GM06990 (cell line): ENCODE measurements around the gene ANTXR2.

Experiments used
- DNase-seq: peaks from one replicate; pipeline ENCODE4 v3.0.0-alpha.2; 2011; ENCODE audit not compliant: insufficient read length; ENCODE audit errors: extremely low read depth
- H3K27me3 ChIP-seq: replicated peaks from 2 replicates; pipeline ENCODE4 v1.6.0; 2011; ENCODE audit warnings: low read length; ENCODE audit not compliant: control insufficient read depth, insufficient read depth
- H3K36me3 ChIP-seq: 2 replicates; pipeline ENCODE4 v1.5.1; 2011; ENCODE audit warnings: low read length; ENCODE audit not compliant: control insufficient read depth, insufficient read depth
- H3K4me3 ChIP-seq: replicated peaks from 2 replicates; pipeline ENCODE4 v1.5.1; 2011; ENCODE audit warnings: low read depth, mild to moderate bottlenecking, control low read depth, low read length
- CTCF ChIP-seq: IDR thresholded peaks from 2 replicates; pipeline ENCODE4 v1.5.1; 2011; ENCODE audit warnings: low read length, control low read depth, mild to moderate bottlenecking, inconsistent platforms; ENCODE audit not compliant: insufficient read depth, poor library complexity, severe bottlenecking

Gene ANTXR2

GRCh38 chr4:80049813-80050534, 23.1 kb downstream of the ANTXR2 start:
- TF ChIP-seq CTCF = no peak
- H3K36me3 ChIP-seq = no peaks in the 10 kb centered on the region
- no peak for DNase-seq

GRCh38 chr4:80049402-80049801, 23.6 kb downstream of the ANTXR2 start:
- TF ChIP-seq CTCF = no peak
- DNase-seq = no peak

More at GRCh38 chr4:80049813-80050534, 23.1 kb downstream of the ANTXR2 start:
- H3K27me3 ChIP-seq = no peaks in the 10 kb centered on the region
- H3K4me3 ChIP-seq = no peak overlapping the region

GRCh38 chr4:80045786-80046185, 27.2 kb downstream of the ANTXR2 start:
- DNase-seq = no peak

More at GRCh38 chr4:80049402-80049801, 23.6 kb downstream of the ANTXR2 start:
- Histone ChIP-seq H3K27me3 (no peaks in the 10 kb centered on the region), H3K4me3 (no peak overlapping the region), H3K36me3 (no peaks in the 10 kb centered on the region)

GRCh38 chr4:80043541-80043940, 29.5 kb downstream of the ANTXR2 start:
- Histone ChIP-seq H3K36me3 (no peaks in the 10 kb centered on the region), H3K4me3 (no peak overlapping the region), H3K27me3 (no peaks in the 10 kb centered on the region)
- TF ChIP-seq CTCF = no peak
- DNase-seq = no peak

More at GRCh38 chr4:80045786-80046185, 27.2 kb downstream of the ANTXR2 start:
- Histone ChIP-seq H3K4me3 (no peak overlapping the region), H3K27me3 (no peaks in the 10 kb centered on the region), H3K36me3 (no peaks in the 10 kb centered on the region)
- no peak for TF ChIP-seq CTCF

- no peak for TF ChIP-seq CTCF
- Histone ChIP-seq H3K27me3 (no peaks in the 10 kb centered on the region), H3K4me3 (no peak overlapping the region), H3K36me3 (no peaks in the 10 kb centered on the region)
- DNase-seq = no peak
Observed at GRCh38 chr4:80042821-80043220, 30.2 kb downstream of the ANTXR2 start.
